Lung (tissue), 12 donors: ENCODE results near the gene PRKCH. TPM values are rescaled to one million over a fixed set of nuclear protein-coding genes. Genes with fewer than 3 reads are reported as not detected.

Source experiments
- ATAC-seq: fragments of 200-7000 bp; cut with Tn5 transposase; one replicate; pipeline ENCODE4 v1.9.1; 2020; ENCODE audit warnings: moderate number of reproducible peaks; ENCODE audit not compliant: insufficient read depth, low FRiP score
- DNase-seq, 3 donors: peaks; one replicate each; pipeline ENCODE4 v3.0.0-alpha.2; 2013 to 2017
- H3K27ac ChIP-seq, 2 donors: one replicate each; pipeline ENCODE4 v1.5.1; 2013; ENCODE audit warnings: mild to moderate bottlenecking in 2 of 2, moderate library complexity in 2 of 2, control low read depth in 1 of 2, inconsistent platforms in 1 of 2, low read depth in 1 of 2, low read length in 1 of 2
- H3K27me3 ChIP-seq, 3 donors: one replicate each; pipeline ENCODE4 v1.5.1; 2013; ENCODE audit warnings: low read length in 2 of 3; ENCODE audit not compliant: control insufficient read depth in 3 of 3, insufficient read depth in 3 of 3
- H3K36me3 ChIP-seq, 4 donors: one replicate each; pipeline ENCODE4 v1.5.1; 2013; ENCODE audit warnings: low read length in 4 of 4, mild to moderate bottlenecking in 1 of 4, moderate library complexity in 1 of 4; ENCODE audit not compliant: control insufficient read depth in 4 of 4, insufficient read depth in 4 of 4
- H3K4me1 ChIP-seq, 5 donors: one replicate each; pipeline ENCODE4 v1.5.1; 2013; ENCODE audit warnings: low read length in 5 of 5, mild to moderate bottlenecking in 2 of 5, moderate library complexity in 1 of 5; ENCODE audit not compliant: control insufficient read depth in 5 of 5, insufficient read depth in 5 of 5
- H3K4me3 ChIP-seq: one replicate; pipeline ENCODE4 v1.5.1; 2013; ENCODE audit warnings: mild to moderate bottlenecking, control low read depth, moderate library complexity
- H3K9ac ChIP-seq, 2 donors: one replicate each; pipeline ENCODE4 v1.5.1; 2013; ENCODE audit warnings: low read length in 2 of 2, control low read depth in 1 of 2; ENCODE audit not compliant: insufficient read depth in 1 of 2
- H3K9me3 ChIP-seq, 4 donors: one replicate each; pipeline ENCODE4 v1.5.1; 2013; ENCODE audit warnings: low read length in 3 of 4, mild to moderate bottlenecking in 1 of 4, moderate library complexity in 1 of 4; ENCODE audit not compliant: control insufficient read depth in 4 of 4, insufficient read depth in 3 of 4
- CTCF ChIP-seq: IDR thresholded peaks from 2 replicates; pipeline ENCODE4 v1.5.1; 2012; ENCODE audit warnings: mild to moderate bottlenecking; ENCODE audit errors: control extremely low read depth, extremely low read depth
- WGBS, 2 donors: extraction: QIAGEN DNeasy Blood & Tissue Kit; methylation state at CpG; one replicate each; pipeline ENCODE4 v1.1.7; 2013; 5-methylcytosine and 5-hydroxymethylcytosine counted together
- polyA plus RNA-seq, 2 donors: library from polyadenylated mRNA; stranded (reverse); fragments of 200-250 nt; gene quantifications; one replicate each; pipeline ENCODE4 v1.2.1, GENCODE V29; 2013
- total RNA-seq, 2 donors: library from RNA; depleted of rRNA in 1 of 2; stranded (reverse); fragments of >200 nt in 1 of 2; gene quantifications; one replicate each; pipeline ENCODE4 v1.2.1, GENCODE V29; 2014 to 2021
- donor health status: control.
- donor health status: control.
- donor health status: Bipolar disorder and iron deficiency.
- donor health status: healthy.
- donor health status: DM: yes; HTN: yes; CAD: no.

The PRKCH gene
- total and polyA plus RNA-seq, 4 donors, result 12.9 to 126 (median 51.4) TPM

- no peaks in the 10 kb centered on the region for H3K36me3 ChIP-seq
- H3K9ac ChIP-seq, result no peak overlapping the region
- H3K4me3 ChIP-seq, result no peak overlapping the region
- no peak overlapping the region for H3K27ac ChIP-seq
- peaks cover 0 to 9% (median 0%) of the 10 kb centered on the region in 5 donors for H3K4me1 ChIP-seq
- no peaks in the 10 kb centered on the region for H3K27me3 ChIP-seq
- H3K9me3 ChIP-seq, result peaks cover 0 to 11% (median 5%) of the 10 kb centered on the region in 4 donors
- TF ChIP-seq CTCF, result no peak
- no peak for ATAC-seq
- no peak for DNase-seq
- WGBS, 2 donors, result 91 to 95% methylated on average over 3 of the region's 3 CpGs
These were observed 53.8 kb downstream of the PRKCH start for GRCh38 chr14:61375218-61375617.

- no peak overlapping the region for H3K4me3 ChIP-seq
- 86 to 94% methylated on average over 1 of the region's 1 CpG for WGBS, 2 donors
- peaks cover 0 to 11% (median 5%) of the 10 kb centered on the region in 4 donors for H3K9me3 ChIP-seq
- no peaks in the 10 kb centered on the region for H3K27me3 ChIP-seq
- ATAC-seq, result no peak
- H3K4me1 ChIP-seq, result peaks cover 0 to 10% (median 0%) of the 10 kb centered on the region in 5 donors
- H3K36me3 ChIP-seq, result no peaks in the 10 kb centered on the region
- no peak for TF ChIP-seq CTCF
- no peak for DNase-seq
- H3K27ac ChIP-seq, result no peak overlapping the region
- H3K9ac ChIP-seq, result no peak overlapping the region
These were observed 54.9 kb downstream of the PRKCH start for GRCh38 chr14:61376314-61376713.

- no peak overlapping the region for H3K27ac ChIP-seq
- no peak for TF ChIP-seq CTCF
- H3K9ac ChIP-seq, result no peak overlapping the region
- peaks cover 0 to 11% (median 5%) of the 10 kb centered on the region in 4 donors for H3K9me3 ChIP-seq
- no peak overlapping the region for H3K4me3 ChIP-seq
- peaks cover 0 to 12% (median 0%) of the 10 kb centered on the region in 5 donors for H3K4me1 ChIP-seq
- no peaks in the 10 kb centered on the region for H3K36me3 ChIP-seq
- no peaks in the 10 kb centered on the region for H3K27me3 ChIP-seq
- DNase-seq (no peak), ATAC-seq (no peak)
These were observed 56.4 kb downstream of the PRKCH start for GRCh38 chr14:61377749-61378148.

GRCh38 chr14:61379639-61380184, 58.3 kb downstream of the PRKCH start:
- Histone ChIP-seq H3K4me1 (peaks cover 0 to 15% (median 0%) of the 10 kb centered on the region in 5 donors), H3K4me3 (no peak overlapping the region), H3K27ac (no peak overlapping the region), H3K27me3 (no peaks in the 10 kb centered on the region), H3K9me3 (peaks cover 0 to 4% (median under 1%) of the 10 kb centered on the region in 4 donors), H3K9ac (no peak overlapping the region), H3K36me3 (no peaks in the 10 kb centered on the region)
- 85 to 86% methylated on average over 8 of the region's 8 CpGs for WGBS, 2 donors
- no peak for TF ChIP-seq CTCF
- ATAC-seq, result no peak
- DNase-seq, result no peak
